Measurements from ENCODE around the gene TMC2. TPM values are rescaled to one million over a fixed set of nuclear protein-coding genes. Genes with fewer than 3 reads are reported as not detected.

The TMC2 gene
- total RNA-seq, 2 donors from 2014 or later: 0.25 TPM; not detected in 1

DNA sequence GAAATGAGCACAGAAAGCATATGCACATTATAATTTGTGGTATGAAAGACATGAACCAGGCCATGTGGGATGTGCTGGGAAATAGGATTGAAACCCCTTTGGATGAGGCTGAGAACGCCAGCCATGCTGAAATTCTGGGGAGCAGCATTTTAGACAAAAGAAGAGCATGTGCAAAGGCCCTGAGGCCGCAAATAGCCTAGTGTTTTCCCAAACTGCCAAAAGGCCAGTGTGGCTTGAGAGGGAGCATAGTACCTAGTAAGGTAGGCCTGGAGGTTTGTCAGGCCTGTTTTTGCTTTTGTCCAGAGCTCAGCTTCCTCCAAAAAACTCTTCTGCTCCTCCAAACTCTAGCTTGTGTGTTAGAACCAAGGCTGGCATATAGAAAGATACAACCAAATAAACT, 58.7 kb downstream of the TMC2 start:
- H3K4me3 ChIP-seq: no peak overlapping the region
- TF ChIP-seq CTCF (IDR thresholded peaks at IDR 0.05): no peak
- no peak overlapping the region for H3K27ac ChIP-seq
- no peak for DNase-seq
- H3K9me3 ChIP-seq: no peaks in the 10 kb centered on the region
- H3K36me3 ChIP-seq: no peaks in the 10 kb centered on the region
- H3K4me1 ChIP-seq: no peaks in the 10 kb centered on the region
- intact Hi-C loops (cut with DNase I): no loop called here
- H3K9ac ChIP-seq (ENCODE audit: low read depth in 2 of 2, low read length in 2 of 2): no peak overlapping the region
- no peaks in the 10 kb centered on the region for H3K27me3 ChIP-seq

- intact Hi-C loops (cut with DNase I): no loop called here
- Histone ChIP-seq H3K4me1 (no peaks in the 10 kb centered on the region), H3K27ac (no peak overlapping the region)
Measured at GRCh38 chr20:2596673-2597279, 60.4 kb downstream of the TMC2 start.

DNA sequence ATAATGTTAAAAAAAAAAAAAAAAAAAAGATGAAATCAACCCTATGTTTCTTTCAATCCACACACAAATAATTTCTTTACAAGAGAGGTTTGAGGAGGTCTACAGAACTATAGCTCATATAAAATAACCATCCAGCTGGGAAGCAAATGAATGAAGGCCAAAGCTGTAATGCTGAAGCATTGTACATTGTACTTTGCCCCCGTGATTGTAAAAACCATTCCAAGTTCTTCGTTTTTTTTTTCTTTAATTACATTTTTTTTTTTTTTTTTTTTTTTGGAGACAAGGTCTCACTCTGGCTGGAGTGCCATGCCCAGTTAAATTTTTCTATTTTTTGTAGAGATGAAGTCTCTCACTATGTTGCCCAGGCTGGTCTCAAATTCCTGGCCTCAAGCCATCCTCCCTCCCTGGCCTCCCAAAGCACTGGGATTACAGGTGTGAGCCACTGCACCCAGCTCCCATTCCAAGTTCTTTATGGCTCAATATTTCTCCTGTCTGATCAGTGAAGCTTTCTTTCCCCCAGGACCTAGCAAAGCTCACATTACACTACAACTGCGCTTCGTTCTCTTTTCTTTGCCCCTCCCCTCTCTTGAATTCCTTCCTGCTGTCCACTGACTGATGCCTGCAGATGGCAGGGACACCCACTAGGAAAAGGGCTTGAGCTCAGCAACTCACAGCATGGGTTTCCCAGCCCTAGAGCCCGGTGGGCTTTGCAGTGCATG, 63.1 kb downstream of the TMC2 start:
- Histone ChIP-seq H3K4me1 (peaks cover 1% of the 10 kb centered on the region), H3K27ac (peak overlapping the region; percentile 68), H3K4me3 (no peak overlapping the region), H3K36me3 (no peaks in the 10 kb centered on the region), H3K9ac (ENCODE audit: low read depth in 2 of 2, low read length in 2 of 2) (peak overlapping the region in 1 of 2 donors; percentile 56), H3K9me3 (no peaks in the 10 kb centered on the region), H3K27me3 (no peaks in the 10 kb centered on the region)
- DNase-seq: peak; percentile 59
- intact Hi-C loops (cut with DNase I): no loop called here
- TF ChIP-seq CTCF (IDR thresholded peaks at IDR 0.05): no peak

More at GRCh38 chr20:2596673-2597279, 60.4 kb downstream of the TMC2 start:
- DNase-seq: no peak
- Histone ChIP-seq H3K9ac (ENCODE audit: low read depth in 2 of 2, low read length in 2 of 2) (no peak overlapping the region), H3K36me3 (no peaks in the 10 kb centered on the region), H3K4me3 (no peak overlapping the region), H3K9me3 (no peaks in the 10 kb centered on the region), H3K27me3 (no peaks in the 10 kb centered on the region)
- TF ChIP-seq CTCF (IDR thresholded peaks at IDR 0.05): no peak

DNA sequence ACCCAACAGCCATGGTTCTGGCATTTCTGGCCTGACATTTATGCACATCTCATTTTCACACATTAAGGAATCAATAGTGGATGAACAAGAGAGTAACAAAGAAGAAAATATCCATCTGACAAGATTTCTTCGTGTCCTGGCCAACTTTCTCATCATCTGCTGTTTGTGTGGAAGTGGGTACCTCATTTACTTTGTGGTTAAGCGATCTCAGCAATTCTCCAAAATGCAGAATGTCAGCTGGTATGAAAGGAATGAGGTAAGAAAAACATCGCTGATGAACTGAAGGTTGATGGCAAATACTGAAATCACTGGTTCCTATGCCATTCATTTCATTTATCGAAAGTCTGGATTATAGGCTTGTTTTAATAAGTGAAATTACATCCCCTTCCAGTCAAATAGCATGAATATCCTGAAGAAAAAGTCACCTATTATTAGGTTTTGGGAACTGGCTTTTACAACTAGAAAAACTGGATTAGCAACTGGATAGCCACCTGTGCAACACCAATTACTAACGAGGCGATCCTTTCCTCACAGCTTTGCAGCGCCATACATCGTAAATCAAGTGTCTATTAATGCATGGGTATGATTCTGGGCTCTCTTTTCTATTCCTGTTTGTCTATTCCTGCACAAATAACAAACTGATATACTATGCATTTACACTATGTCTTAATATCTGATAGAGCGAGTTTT, 65.8 kb downstream of the TMC2 start:
- TF ChIP-seq CTCF (IDR thresholded peaks at IDR 0.05): no peak
- H3K9ac ChIP-seq (ENCODE audit: low read depth in 2 of 2, low read length in 2 of 2): no peak overlapping the region
- no peaks in the 10 kb centered on the region for H3K9me3 ChIP-seq
- H3K4me1 ChIP-seq: peaks cover 4% of the 10 kb centered on the region
- intact Hi-C loops (cut with DNase I): no loop called here
- peak overlapping the region; percentile 8 for H3K4me3 ChIP-seq
- no peak overlapping the region for H3K27ac ChIP-seq
- H3K27me3 ChIP-seq: no peaks in the 10 kb centered on the region
- no peaks in the 10 kb centered on the region for H3K36me3 ChIP-seq
- no peak for DNase-seq

DNA sequence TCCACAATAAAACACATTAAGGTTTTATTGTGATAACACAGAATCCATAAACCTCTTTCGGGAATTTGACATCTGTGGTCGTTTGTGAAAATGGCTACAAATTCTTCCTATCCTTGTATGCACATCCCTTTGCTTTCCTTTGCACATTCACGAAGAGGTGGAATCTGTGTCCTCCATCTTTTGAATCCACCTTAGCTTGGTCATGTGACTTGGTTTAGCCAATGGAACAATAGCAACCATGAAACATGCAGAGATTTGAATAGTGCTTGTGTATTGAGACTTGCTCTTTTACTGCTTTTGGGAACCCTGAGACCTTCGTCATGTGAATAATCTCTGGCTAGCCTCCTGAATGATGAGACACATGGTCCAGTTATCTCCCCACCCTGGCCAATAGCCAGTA, 66.4 kb downstream of the TMC2 start:
- TF ChIP-seq CTCF (IDR thresholded peaks at IDR 0.05): no peak

More for the DNA sequence above, 66.4 kb downstream of the TMC2 start:
- H3K36me3 ChIP-seq: no peaks in the 10 kb centered on the region
- H3K27ac ChIP-seq: no peak overlapping the region
- H3K27me3 ChIP-seq: no peaks in the 10 kb centered on the region
- peak; percentile 51 for DNase-seq
- H3K4me1 ChIP-seq: peaks cover 4% of the 10 kb centered on the region
- intact Hi-C loops (cut with DNase I): no loop called here
- peak overlapping the region; percentile 8 for H3K4me3 ChIP-seq
- no peak overlapping the region for H3K9ac ChIP-seq (ENCODE audit: low read depth in 2 of 2, low read length in 2 of 2)
- H3K9me3 ChIP-seq: no peaks in the 10 kb centered on the region
